ENCODE measurements around the gene EIF1AD. TPM values are rescaled to one million over a fixed set of nuclear protein-coding genes. Genes with fewer than 3 reads are reported as not detected.
"Not testable (repeated sequence)": the region's sequence is repeated elsewhere in the genome, so short reads cannot be mapped to it uniquely, and the experiment has no call there.

EIF1AD gene
- total RNA-seq, 1 experiment from 2014 or later, result 55.2 TPM

DNA sequence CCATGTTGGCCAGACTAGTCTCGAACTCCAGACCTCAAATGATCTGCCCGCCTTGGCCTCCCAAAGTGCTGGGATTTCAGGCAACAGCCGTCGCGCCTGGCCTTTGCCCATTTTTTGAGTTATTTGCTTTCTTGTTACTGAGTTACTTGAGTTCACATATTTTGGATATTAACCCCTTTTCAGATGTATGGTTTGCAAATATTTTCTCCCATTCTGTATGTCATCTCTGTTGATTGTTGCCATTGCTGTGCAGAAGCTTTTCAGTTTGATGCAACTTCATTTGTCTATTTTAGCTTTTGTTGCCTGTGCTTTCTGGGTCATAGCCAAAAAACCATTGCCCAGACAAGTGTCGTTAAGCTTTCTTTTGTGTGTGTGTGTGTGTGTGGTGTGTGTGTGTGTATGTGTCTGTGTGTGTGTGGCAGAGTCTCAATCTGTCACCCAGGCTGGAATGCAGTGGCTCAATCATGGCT lies 49.9 kb downstream of the EIF1AD start:
- CTCF ChIA-PET, result interaction anchor here (0.7 kb wide), 1 partner anchor 20 kb away, joined by 6 read pairs; no protein-coding TSS in a partner anchor
- intact Hi-C loops (cut with micrococcal nuclease; ENCODE audit: unreplicated experiment), result no loop called here
- H3K27me3 ChIP-seq (ENCODE audit: insufficient read depth, low read depth), result 0 out of 2 replicates have a peak, but pooled peaks cover 6% of the 10 kb centered on the region
- no peaks in the 10 kb centered on the region for H3K9me2 ChIP-seq (ENCODE audit: insufficient read depth)
- no peaks in the 10 kb centered on the region for H3K79me2 ChIP-seq (ENCODE audit: low read depth)
- H3K9me3 ChIP-seq (ENCODE audit: insufficient read depth, low read depth), result no peaks in the 10 kb centered on the region
- no peak for DNase-seq
- H4K20me1 ChIP-seq (ENCODE audit: insufficient read depth), result no peaks in the 10 kb centered on the region
- H3K4me3 ChIP-seq, result no peak overlapping the region
- H2AFZ ChIP-seq, result no peak overlapping the region
- no TSS peak for BruUV-seq (replicated peaks)
- POLR2A ChIA-PET (ENCODE audit: unreplicated experiment), result no interaction called here
- TF ChIP-seq CTCF (conservative IDR thresholded peaks at IDR 0.05), result no peak
- TF ChIP-seq EZH2 (IDR thresholded peaks at IDR 0.05; ENCODE audit: low read depth), result no peak
- H3K36me3 ChIP-seq (ENCODE audit: low read depth), result no peaks in the 10 kb centered on the region
- H3K27ac ChIP-seq, result no peak overlapping the region
- H3K4me1 ChIP-seq (replicated peaks; ENCODE audit: insufficient read depth), result no peaks in the 10 kb centered on the region
- H3F3A ChIP-seq (ENCODE audit: insufficient read depth, low read depth), result no peaks in the 10 kb centered on the region
- H3K4me2 ChIP-seq, result no peak overlapping the region

- intact Hi-C loops (cut with micrococcal nuclease; ENCODE audit: unreplicated experiment), result not testable (repeated sequence)
Observed at GRCh38 chr11:65951641-65952040, 50.3 kb downstream of the EIF1AD start.

DNA sequence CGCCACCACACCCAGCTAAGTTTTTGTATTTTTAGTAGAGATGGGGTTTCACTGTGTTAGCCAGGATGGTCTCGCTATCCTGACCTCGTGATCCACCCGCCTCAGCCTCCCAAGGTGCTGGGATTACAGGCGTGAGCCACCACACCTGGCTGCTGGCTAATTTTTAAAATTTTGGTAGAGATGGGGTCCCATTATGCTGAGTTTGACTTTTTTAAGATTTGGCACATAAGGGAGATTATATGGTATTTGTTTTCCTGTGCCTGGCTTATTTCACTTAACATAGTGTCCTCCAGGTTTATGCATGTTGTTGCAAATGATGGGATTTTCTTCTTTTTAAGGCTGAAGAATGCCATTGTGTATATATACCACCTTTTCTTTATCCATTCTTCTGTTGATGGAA lies 51.2 kb downstream of the EIF1AD start:
- H3K79me2 ChIP-seq (ENCODE audit: low read depth); H3F3A ChIP-seq (ENCODE audit: insufficient read depth, low read depth); H3K27ac ChIP-seq; H3K9me3 ChIP-seq (ENCODE audit: insufficient read depth, low read depth); CTCF ChIA-PET; H2AFZ ChIP-seq; H3K9me2 ChIP-seq (ENCODE audit: insufficient read depth); BruUV-seq (replicated peaks); DNase-seq; H3K27me3 ChIP-seq (ENCODE audit: insufficient read depth, low read depth); H3K4me3 ChIP-seq; H3K4me2 ChIP-seq; H4K20me1 ChIP-seq (ENCODE audit: insufficient read depth); H3K4me1 ChIP-seq (replicated peaks; ENCODE audit: insufficient read depth); H3K36me3 ChIP-seq (ENCODE audit: low read depth); intact Hi-C loops (cut with micrococcal nuclease; ENCODE audit: unreplicated experiment): not testable (repeated sequence)
- POLR2A ChIA-PET (ENCODE audit: unreplicated experiment), result interaction anchor here (0.6 kb wide), 1 partner anchor 61 kb away, joined by 3 read pairs; no protein-coding TSS in a partner anchor

More at GRCh38 chr11:65951641-65952040, 50.3 kb downstream of the EIF1AD start:
- H3K79me2 ChIP-seq (ENCODE audit: low read depth); H3F3A ChIP-seq (ENCODE audit: insufficient read depth, low read depth); H3K4me2 ChIP-seq; H3K4me1 ChIP-seq (replicated peaks; ENCODE audit: insufficient read depth); H3K27me3 ChIP-seq (ENCODE audit: insufficient read depth, low read depth); H2AFZ ChIP-seq; H3K36me3 ChIP-seq (ENCODE audit: low read depth); H3K9me2 ChIP-seq (ENCODE audit: insufficient read depth); DNase-seq; H4K20me1 ChIP-seq (ENCODE audit: insufficient read depth); BruUV-seq (replicated peaks); H3K27ac ChIP-seq; H3K9me3 ChIP-seq (ENCODE audit: insufficient read depth, low read depth); H3K4me3 ChIP-seq: not testable (repeated sequence)
- CTCF ChIA-PET, result interaction anchor here (0.7 kb wide), 1 partner anchor 19 kb away, joined by 6 read pairs; no protein-coding TSS in a partner anchor
- POLR2A ChIA-PET (ENCODE audit: unreplicated experiment), result interaction anchor here (0.6 kb wide), 1 partner anchor 62 kb away, joined by 3 read pairs; no protein-coding TSS in a partner anchor

- Histone ChIP-seq H3K4me1 (replicated peaks; ENCODE audit: insufficient read depth) (no peaks in the 10 kb centered on the region), H3K9me2 (ENCODE audit: insufficient read depth) (no peaks in the 10 kb centered on the region), H3K4me2 (no peak overlapping the region), H4K20me1 (ENCODE audit: insufficient read depth) (no peaks in the 10 kb centered on the region), H3K4me3 (no peak overlapping the region), H3K27me3 (ENCODE audit: insufficient read depth, low read depth) (0 out of 2 replicates have a peak, but pooled peaks cover 6% of the 10 kb centered on the region), H3K9me3 (ENCODE audit: insufficient read depth, low read depth) (no peaks in the 10 kb centered on the region), H3K36me3 (ENCODE audit: low read depth) (no peaks in the 10 kb centered on the region), H3K27ac (no peak overlapping the region), H3F3A (ENCODE audit: insufficient read depth, low read depth) (no peaks in the 10 kb centered on the region), H2AFZ (no peak overlapping the region), H3K79me2 (ENCODE audit: low read depth) (no peaks in the 10 kb centered on the region)
- no TSS peak for BruUV-seq (replicated peaks)
- TF ChIP-seq CTCF (conservative IDR thresholded peaks at IDR 0.05) (no peak), EZH2 (IDR thresholded peaks at IDR 0.05; ENCODE audit: low read depth) (no peak)
- ChIA-PET CTCF (no interaction called here), POLR2A (ENCODE audit: unreplicated experiment) (no interaction called here)
- no peak for DNase-seq
- intact Hi-C loops (cut with micrococcal nuclease; ENCODE audit: unreplicated experiment), result no loop called here
Observed at GRCh38 chr11:65947603-65948125, 54.3 kb downstream of the EIF1AD start.

Measured in PC-9 (cell line).